D341Med (cell line): ENCODE data around the gene ROBO2.

Source experiments
- DNase-seq: peaks from one replicate; pipeline ENCODE4 v3.0.0; 2012; ENCODE audit warnings: low spot score

ROBO2 gene

GRCh38 chr3:77420336-77420735, 380.4 kb downstream of the ROBO2 start:
- no peak for DNase-seq

- no peak for DNase-seq
Observed at GRCh38 chr3:77421916-77422315, 382.0 kb downstream of the ROBO2 start.

- DNase-seq: no peak
Observed at GRCh38 chr3:77426531-77426930, 386.6 kb downstream of the ROBO2 start.

GRCh38 chr3:77427528-77427927, 387.6 kb downstream of the ROBO2 start:
- no peak for DNase-seq

GRCh38 chr3:77436908-77437307, 397.0 kb downstream of the ROBO2 start:
- DNase-seq: no peak

- DNase-seq: no peak
Observed at GRCh38 chr3:77446084-77446483, 406.2 kb downstream of the ROBO2 start.

- DNase-seq: no peak
Observed at GRCh38 chr3:77446761-77447160, 406.9 kb downstream of the ROBO2 start.

GRCh38 chr3:77449459-77450350, 409.8 kb downstream of the ROBO2 start:
- DNase-seq: no peak

- DNase-seq: no peak
Observed at GRCh38 chr3:77456431-77456830, 416.5 kb downstream of the ROBO2 start.

GRCh38 chr3:77456906-77457305, 417.0 kb downstream of the ROBO2 start:
- DNase-seq: no peak

- no peak for DNase-seq
Observed at GRCh38 chr3:77459926-77460325, 420.0 kb downstream of the ROBO2 start.

GRCh38 chr3:77460326-77460725, 420.4 kb downstream of the ROBO2 start:
- no peak for DNase-seq

- DNase-seq: no peak
Observed at GRCh38 chr3:77462951-77463350, 423.1 kb downstream of the ROBO2 start.

- no peak for DNase-seq
Observed at GRCh38 chr3:77464111-77464688, 424.3 kb downstream of the ROBO2 start.

- DNase-seq: no peak
Observed at GRCh38 chr3:77466562-77467115, 426.7 kb downstream of the ROBO2 start.

- DNase-seq: peak; percentile 46
Observed at GRCh38 chr3:77467702-77468625, 428.1 kb downstream of the ROBO2 start.

GRCh38 chr3:77468626-77469020, 428.7 kb downstream of the ROBO2 start:
- DNase-seq: no peak

- no peak for DNase-seq
Observed at GRCh38 chr3:77475507-77475906, 435.6 kb downstream of the ROBO2 start.

GRCh38 chr3:77479021-77479420, 439.1 kb downstream of the ROBO2 start:
- DNase-seq: no peak

- DNase-seq: no peak
Observed at GRCh38 chr3:77489216-77489615, 449.3 kb downstream of the ROBO2 start.

- no peak for DNase-seq
Observed at GRCh38 chr3:77491961-77492360, 452.1 kb downstream of the ROBO2 start.

- no peak for DNase-seq
Observed at GRCh38 chr3:77500721-77501120, 460.8 kb downstream of the ROBO2 start.
